ENCODE measurements around the gene ATRIP.

DNA sequence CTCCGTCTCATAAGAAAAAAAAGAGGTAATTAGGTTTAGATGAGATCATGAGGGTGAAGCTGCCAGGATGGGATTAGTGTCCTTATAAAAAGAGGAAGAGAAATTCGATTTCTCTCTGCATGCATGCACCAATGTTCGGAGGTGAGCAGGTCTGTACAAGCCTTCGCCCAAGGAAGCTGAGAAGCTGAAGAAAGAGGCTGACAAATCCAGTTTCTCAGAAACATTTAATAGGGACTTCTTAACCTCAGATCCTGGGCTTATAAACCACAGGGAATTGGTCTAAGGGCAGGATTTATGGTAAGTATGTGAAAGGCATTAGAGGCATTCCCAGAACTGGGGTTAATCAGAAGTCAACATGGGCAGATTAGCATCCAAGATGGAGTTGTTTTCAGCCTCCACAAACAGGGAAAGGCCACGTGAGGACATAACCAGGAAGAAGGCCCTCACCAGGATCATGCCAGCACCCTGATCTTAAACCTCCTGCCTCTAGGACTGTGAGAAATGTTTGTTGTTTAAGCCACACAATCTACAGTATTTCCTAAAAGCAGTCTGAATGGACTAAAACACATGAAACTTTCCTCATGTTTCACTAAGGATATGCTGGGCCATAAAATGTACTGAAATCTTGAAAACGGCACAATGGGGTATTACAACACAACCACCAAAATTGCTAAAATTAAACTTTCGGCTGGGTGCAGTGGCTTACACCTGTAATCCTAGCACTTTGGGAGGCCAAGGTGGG is 46.1 kb downstream of the ATRIP start:
- TF ChIP-seq POLR2A (IDR thresholded peaks at IDR 0.05): no peak
- TF ChIP-seq, protein P1, sequence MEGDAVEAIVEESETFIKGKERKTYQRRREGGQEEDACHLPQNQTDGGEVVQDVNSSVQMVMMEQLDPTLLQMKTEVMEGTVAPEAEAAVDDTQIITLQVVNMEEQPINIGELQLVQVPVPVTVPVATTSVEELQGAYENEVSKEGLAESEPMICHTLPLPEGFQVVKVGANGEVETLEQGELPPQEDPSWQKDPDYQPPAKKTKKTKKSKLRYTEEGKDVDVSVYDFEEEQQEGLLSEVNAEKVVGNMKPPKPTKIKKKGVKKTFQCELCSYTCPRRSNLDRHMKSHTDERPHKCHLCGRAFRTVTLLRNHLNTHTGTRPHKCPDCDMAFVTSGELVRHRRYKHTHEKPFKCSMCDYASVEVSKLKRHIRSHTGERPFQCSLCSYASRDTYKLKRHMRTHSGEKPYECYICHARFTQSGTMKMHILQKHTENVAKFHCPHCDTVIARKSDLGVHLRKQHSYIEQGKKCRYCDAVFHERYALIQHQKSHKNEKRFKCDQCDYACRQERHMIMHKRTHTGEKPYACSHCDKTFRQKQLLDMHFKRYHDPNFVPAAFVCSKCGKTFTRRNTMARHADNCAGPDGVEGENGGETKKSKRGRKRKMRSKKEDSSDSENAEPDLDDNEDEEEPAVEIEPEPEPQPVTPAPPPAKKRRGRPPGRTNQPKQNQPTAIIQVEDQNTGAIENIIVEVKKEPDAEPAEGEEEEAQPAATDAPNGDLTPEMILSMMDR (IDR thresholded peaks at IDR 0.05): no peak
- no peak for TF ChIP-seq EP300 (IDR thresholded peaks at IDR 0.05)

Measured in tibial nerve (tissue), 4 donors.